NT2/D1 (cell line): ENCODE measurements around the gene ADPRH.

Experiments used
- YY1 ChIP-seq: IDR thresholded peaks from 2 replicates; pipeline ENCODE4 v1.6.1; 2011; ENCODE audit not compliant: insufficient read length, insufficient read depth
- ZNF274 ChIP-seq: IDR thresholded peaks from 2 replicates; pipeline ENCODE4 v1.6.1; 2011; ENCODE audit warnings: mild to moderate bottlenecking, low read depth, low read length

- TF ChIP-seq ZNF274 (no peak), YY1 (no peak)
Measured at GRCh38 chr3:119631516-119631915, 52.2 kb downstream of the ADPRH start.
